HG02678 (cell line): ENCODE measurements around the gene RASIP1.
"Not testable (repeated sequence)": the region's sequence is repeated elsewhere in the genome, so short reads cannot be mapped to it uniquely, and the experiment has no call there.

ENCODE experiments used
- ATAC-seq: cut with Tn5 transposase; IDR thresholded peaks from one replicate; pipeline ENCODE4 v1.9.1; 2021; ENCODE audit warnings: mild to moderate bottlenecking, moderate library complexity; ENCODE audit not compliant: unreplicated experiment

The RASIP1 gene

DNA sequence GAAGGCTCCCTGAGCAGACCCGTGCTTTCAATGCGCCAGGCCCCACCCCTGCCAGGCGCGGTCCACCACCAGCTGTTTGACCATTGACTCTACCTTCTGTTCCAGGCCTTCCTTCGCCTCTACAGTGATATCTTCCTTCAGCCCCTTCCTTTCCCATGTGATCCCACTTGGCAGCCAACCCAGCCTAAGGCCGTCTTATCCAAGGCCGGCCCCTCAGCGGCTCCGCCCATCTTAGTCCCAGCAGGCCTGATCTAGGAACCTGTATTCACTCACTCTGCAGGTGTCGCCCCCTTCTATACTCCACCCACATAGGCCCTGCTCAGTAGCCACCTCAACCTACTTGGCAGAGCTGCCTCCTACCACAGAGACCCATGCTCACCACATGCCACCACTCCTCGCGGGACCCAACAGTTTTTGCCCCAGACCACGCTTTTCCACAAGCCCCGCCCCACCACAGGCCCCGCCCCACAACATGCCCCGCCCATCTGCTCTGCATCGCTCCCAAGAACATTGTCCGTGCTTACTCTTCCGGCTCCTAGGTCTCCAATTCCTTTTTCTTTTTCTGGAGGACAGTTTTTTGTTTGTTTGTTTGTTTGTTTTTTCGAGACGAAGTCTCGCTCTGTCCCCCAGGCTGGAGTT is 2.9 kb downstream of the RASIP1 start:
- ATAC-seq, result no peak

- no peak for ATAC-seq
These were observed 5.3 kb downstream of the RASIP1 start for GRCh38 chr19:48735031-48735615.

DNA sequence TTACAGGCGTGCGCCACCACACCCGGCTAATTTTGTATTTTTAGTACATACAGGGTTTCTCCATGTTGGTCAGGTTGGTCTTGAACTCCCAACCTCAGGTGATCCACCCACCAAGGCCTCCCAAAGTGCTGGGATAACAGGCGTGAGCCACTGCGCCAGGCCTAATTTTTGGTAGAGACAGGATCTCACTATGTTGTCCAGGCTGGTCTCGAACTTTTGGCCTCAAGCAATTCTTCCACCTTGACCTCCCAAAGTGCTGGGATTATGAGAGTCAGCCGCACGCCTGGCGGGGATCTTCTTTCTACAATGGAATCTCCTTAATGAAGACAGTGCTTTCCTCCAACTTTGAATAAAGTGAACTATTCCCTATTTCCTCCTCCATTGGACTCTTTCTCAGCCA is 5.8 kb downstream of the RASIP1 start:
- ATAC-seq, result no peak

GRCh38 chr19:48731452-48731851 is 9.0 kb downstream of the RASIP1 start:
- no peak for ATAC-seq

- ATAC-seq, result no peak
These were observed 11.3 kb downstream of the RASIP1 start for GRCh38 chr19:48728911-48729664.

- ATAC-seq, result no peak
These were observed 13.9 kb downstream of the RASIP1 start for GRCh38 chr19:48726556-48726955.

DNA sequence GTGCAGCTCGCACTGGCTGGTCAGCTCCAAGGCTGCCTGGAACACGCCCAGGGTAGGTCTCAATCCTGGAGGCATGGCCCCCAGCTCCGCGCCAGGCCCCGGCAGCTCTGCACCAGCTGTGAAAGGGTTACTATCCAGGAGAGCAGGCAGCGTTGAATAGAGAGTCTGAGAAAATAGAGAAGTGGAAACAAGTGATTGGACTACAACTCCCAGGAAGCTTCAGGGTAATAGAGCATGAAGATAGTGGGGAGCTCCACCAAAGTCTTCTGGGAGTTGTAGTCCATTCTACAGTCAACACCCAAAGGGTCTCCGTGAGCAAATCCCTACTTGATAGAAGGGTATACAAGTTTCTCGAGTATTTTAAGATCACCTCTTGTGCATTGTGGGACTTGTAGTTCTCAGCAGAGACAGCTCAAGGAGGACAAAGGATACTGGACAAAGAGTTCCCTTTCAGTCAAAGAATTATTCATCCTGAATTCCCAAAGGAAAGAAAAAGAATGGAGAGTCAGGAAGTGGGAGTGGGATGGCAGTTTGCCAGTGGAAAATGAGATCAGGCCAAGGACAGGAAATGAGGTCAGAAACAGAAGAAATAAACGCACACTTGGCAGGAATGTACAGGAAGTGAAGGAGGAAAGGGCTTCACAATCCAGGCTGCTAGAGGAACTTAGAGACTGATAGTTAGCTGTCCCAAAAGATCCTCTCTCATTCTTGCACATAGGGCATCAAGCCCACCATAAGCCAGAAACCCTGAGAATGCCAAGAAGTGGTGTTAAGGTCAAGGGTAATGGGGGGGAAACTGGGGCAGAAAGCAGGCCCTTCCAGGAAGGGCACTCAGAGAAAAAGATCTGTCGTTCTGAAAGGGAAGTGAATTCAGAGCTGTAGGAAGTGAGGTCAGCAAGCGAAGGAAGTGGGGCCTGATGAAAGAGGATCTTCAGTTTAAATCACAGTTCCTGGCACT is 15.3 kb downstream of the RASIP1 start:
- no peak for ATAC-seq

DNA sequence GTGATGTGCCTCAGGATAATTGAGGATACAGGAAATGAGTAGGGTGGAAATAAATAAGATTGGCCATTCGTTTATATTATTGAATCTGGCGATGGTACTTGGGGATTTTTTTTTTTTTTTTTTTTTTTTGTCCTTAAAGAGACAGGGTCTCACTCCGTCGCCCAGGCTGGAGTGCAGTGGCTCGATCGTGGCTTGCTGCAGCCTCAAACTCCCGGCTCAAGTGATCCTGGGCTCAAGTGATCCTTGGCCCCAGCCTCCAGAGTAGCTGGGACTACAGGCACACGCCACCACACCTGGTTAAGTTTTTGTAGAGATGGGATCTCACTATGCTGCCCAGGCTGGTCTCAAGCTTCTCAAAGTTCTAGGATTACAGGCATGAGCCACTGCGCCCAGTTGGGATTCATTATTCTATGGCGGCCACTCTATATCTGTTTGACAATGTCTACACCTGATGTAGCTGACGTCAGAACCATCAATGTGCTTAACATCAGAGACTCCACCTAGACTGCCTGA is 18.2 kb downstream of the RASIP1 start:
- ATAC-seq, result no peak

- ATAC-seq, result peak; percentile 81
These were observed 19.7 kb downstream of the RASIP1 start for GRCh38 chr19:48720613-48721296.

DNA sequence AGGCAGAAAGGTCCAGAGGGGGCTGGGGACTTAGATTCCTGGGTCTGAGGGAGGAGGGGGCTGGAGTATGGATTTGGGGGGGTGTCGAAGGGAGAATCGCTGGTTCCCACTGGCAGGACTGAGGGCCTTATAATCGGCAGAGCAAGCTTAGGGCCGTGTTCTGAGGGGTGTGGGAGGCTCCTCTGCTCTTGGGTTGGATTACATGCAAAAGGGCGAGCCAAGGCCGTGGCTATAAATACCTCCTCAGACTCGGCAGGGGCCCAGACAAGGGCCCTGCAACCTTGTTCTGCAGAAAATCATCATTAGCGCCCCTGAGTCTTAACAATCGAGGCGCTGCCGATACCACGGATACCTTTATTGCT is 20.2 kb downstream of the RASIP1 start:
- no peak for ATAC-seq

- no peak for ATAC-seq
These were observed 20.9 kb downstream of the RASIP1 start, which contains the start of gene MAMSTR for GRCh38 chr19:48719263-48720171. MAMSTR (minus strand) TSS chr19:48719725; CDS start chr19:48719031, 694 bp downstream.

GRCh38 chr19:48718711-48719231 is 21.6 kb downstream of the RASIP1 start:
- ATAC-seq, result no peak

- not testable (repeated sequence) for ATAC-seq
These were observed 22.3 kb downstream of the RASIP1 start for GRCh38 chr19:48718106-48718505.

DNA sequence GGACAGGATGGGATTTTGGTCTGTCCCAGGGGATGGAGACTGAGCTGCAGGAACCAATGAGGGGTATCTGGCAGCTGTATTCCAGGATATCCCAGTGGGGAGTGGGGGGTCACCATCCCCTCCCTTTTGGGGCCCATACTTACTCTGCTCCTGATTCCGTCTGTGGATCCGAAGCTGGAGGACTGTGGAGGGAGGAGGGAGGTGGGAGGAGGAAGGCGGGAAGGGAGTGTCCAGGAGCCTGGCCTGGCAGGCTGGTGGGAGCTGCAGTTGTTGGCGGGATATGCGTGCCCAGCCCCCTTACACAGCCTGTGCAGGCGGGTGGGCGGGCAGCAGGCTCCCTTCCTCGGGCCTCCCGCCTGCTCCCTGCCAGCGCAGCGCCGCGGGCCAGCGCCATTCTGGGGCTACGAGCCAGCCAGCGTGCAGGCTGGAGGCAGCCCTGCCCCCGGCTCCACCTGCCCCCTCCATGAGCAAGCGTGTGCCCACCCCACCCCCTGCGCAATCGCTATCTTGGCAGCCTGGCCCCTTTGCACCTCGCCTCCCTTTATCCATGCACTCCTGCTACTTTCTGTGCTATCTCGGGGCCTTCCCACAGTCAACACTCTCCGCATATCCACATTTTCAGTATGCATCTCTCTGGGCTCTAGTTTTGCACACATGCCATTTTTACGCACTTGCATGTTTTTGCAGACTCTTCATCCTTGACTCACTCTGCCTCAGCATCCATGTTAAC is 23.7 kb downstream of the RASIP1 start:
- no peak for ATAC-seq

GRCh38 chr19:48715681-48716171 is 24.7 kb downstream of the RASIP1 start:
- no peak for ATAC-seq

DNA sequence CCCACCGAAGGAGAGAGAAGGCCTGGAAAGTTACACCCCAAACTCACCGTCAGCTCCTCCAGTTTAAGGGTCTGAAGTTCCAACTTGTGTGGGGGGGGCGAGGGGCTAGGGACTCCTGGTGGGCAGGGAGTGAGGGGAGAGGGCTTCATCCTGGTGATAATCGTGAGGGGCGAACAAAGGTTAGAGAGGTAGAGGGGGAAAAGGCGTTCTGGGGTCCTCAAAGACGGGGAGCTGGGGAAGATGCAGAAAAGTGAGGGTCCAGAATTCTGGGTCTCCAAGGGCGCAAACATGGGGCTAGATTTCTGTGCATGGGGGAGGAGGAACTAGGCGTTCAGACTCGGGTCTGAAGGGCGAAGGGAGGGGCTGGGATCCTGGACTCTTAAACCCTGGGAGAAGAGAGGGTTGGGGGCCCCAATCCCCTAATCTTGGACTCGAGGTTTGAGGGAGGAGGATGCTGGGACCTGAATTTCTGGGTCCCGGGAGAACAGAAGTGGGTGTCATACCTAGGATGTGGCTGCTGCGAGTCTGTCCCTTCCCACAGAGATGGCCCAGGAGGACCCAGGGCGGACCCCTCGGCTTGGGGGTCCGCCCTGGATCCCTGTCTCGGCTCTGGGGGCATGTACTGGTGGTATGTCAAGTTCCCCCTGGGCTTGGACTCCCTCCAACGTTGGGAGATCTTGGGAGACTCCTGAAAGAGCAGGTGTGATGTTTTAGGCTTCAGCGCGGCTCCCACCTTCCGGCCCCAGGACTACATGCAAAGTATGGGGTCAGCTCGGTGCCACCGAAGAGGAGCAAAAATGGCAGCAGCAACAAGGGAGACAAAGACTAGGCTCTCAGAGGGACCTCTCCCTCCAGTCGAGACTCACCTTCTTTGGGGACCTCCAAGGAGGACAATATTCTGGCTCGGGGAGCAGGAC is 25.4 kb downstream of the RASIP1 start:
- ATAC-seq, result no peak
